HG03064 (cell line): Measurements from ENCODE around the gene BRICD5.
"Not testable (repeated sequence)": the region's sequence is repeated elsewhere in the genome, so short reads cannot be mapped to it uniquely, and the experiment has no call there.

Source experiments
- ATAC-seq: cut with Tn5 transposase; IDR thresholded peaks from one replicate; pipeline ENCODE4 v1.9.1; 2021; ENCODE audit warnings: low read depth; ENCODE audit not compliant: unreplicated experiment

The BRICD5 gene

DNA sequence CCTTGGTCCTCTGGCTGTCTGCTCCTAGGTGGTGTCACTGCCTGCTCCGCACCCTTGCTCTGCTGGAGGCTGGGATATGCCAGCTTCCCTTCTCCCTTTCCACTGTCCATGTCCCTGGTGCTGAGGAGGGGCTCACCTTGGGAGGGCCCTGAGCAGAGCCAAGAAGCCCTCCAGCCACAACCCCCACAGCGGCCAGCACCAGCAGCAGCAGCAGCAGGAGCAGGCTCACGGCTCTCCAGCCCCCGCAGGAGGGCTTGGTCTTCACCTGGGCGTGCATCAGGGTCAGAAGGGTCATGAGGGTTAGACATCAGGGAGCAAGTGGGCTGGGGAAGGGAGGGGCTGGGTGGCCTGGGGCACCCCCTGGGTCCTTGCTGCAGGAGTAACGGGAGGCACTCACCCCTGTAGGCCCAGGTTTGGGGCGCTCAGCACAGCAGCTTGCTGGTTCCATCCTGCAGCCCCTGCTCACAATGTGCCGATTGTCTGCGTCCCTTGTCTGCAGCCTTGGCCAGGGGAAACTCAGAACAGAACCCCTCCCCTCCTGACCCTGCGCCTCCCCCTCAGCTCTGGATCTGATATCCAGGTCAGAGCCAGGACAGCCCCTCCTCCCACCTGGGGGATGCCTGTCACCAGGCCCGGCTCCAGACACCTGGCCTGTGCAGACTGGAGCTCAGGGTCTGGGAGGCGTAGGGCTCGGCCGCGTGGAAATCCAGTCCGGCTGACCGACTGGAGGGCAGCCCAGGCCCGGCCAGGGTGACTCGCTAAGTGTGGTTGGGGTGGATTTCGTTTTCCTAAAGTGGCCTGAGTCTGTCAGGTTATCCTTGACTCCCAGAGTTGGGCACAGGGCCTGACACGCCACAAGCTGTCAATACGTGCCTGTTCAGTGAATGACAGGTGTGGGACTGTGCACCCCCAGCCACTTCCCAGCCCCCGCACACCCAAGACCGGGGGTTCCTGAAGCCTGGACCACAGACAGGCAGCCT lies at the start of gene BRICD5:
Gene BRICD5 (minus strand): TSS at position 478 of the 980 bp plus-strand sequence. CDS start 30 bp downstream, at position 448.
- no peak for ATAC-seq

DNA sequence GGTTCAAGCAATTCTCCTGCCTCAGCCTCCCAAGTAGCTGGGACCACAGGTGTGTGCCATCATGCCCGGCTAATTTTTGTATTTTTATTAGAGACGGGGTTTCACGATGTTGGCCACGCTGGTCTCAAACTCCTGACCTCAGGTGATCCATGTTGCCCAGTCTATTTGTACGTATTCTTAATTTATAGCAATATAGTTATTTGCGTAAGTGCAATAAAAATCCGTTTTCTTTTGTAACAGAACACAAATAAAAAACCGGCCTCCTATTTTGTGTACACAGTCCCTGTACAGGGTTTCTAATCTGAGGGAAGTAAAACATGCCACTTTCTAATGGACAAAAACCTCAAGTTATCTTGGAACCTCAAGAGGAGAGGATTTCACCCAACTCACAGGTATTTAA lies 49.6 kb upstream of the BRICD5 start:
- ATAC-seq = no peak

DNA sequence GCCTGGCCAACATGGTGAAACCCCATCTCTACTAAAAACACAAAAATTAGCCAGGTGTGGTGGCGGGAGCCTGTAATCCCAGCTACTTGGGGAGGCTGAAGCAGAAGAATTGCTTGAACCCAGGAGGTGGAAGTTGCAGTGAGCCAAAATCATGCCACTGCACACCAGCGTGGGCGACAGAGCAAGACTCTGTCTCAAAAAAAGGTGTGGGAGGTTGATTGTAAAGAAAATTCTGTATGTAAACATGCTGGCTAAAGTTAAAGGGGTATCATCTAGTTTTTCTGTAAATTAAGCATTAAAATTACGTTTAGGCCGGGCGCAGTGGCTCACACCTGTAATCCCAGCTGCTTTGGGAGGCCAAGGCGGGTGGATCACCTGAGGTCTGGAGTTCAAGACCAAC lies 47.9 kb upstream of the BRICD5 start:
- ATAC-seq = not testable (repeated sequence)

DNA sequence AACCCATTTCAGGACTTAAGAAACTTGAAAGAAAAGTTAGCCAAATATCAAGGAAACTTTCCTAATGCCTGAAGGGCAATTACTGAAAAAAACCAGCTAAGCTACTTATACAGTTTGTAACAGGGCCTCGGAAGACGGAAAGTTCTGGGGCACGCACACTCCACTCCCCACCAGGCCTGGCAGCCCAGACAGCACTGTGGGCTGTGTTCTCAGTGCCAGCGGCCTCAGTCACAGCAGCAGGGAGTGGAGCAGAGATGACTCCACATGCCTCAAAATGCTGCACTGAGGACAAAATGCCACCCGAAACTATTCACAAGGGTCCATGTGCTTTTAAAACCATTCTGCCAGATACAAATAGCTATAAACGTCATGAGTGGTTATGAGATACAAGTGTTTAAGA lies 47.1 kb upstream of the BRICD5 start:
- ATAC-seq = no peak

DNA sequence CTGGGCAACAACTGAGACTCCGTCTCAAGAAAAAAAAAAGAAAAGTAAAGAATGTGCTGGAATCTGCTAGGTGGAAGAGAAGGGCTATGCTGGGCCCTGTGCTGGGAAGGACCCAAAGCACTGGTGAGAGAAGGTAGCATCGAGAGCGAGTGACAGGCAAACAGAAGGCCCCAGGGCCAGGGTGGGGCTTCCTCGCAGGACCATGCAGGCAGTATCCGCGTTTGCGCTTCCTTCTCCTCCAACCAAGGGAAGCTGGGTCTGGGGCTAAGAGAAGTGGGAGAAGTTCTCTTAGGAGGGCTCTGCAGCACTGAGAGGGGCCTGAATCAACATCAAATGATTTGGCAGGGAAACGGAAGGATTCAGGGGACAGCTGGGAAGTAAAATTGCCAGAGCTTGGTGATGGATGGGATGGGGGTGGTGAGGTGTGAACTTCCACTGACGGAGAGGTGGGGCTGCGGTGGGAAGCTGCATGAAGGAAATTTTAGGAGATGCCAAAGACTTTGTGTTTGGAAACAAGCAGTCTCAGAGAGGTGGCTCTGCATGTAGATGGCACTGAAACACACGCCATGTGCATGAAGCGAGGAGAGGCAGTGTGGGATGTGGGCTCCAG lies 46.0 kb upstream of the BRICD5 start:
- no peak for ATAC-seq

DNA sequence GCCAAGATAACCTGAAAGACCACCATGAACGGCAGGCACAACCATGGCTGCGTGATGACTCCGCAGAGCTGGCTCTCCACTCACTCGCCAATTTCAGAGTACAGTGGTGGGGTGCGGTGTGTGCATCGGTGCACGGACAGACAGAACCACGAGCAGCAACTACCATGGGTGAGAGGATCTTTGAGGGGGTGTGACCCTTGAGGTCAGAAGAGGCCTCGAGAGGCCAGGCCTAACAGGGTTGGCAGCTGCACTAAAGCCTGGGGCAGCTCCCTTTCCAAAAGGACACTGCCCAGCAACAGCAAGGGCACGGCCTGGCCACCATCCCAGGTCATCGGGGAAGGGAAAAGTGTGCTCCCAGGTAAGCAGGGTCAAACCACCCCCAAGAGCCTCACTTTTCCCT lies 42.6 kb upstream of the BRICD5 start:
- ATAC-seq = no peak

DNA sequence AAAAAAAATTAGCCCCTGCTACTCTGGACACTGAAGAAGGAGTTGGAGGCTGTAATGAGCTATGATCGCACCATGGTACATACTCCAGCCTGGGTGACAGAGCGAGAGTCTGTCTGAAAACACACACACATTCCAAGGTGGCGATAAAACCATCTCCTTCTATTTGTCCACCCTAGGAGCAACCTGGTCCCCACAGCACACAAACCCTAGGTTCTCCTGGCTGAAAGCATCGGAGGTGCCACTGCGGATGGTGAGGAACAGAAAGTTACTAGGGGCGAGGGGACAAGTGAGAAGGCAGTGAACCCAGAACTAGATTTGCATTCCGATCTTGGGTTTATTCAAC lies 42.1 kb upstream of the BRICD5 start:
- ATAC-seq = no peak

DNA sequence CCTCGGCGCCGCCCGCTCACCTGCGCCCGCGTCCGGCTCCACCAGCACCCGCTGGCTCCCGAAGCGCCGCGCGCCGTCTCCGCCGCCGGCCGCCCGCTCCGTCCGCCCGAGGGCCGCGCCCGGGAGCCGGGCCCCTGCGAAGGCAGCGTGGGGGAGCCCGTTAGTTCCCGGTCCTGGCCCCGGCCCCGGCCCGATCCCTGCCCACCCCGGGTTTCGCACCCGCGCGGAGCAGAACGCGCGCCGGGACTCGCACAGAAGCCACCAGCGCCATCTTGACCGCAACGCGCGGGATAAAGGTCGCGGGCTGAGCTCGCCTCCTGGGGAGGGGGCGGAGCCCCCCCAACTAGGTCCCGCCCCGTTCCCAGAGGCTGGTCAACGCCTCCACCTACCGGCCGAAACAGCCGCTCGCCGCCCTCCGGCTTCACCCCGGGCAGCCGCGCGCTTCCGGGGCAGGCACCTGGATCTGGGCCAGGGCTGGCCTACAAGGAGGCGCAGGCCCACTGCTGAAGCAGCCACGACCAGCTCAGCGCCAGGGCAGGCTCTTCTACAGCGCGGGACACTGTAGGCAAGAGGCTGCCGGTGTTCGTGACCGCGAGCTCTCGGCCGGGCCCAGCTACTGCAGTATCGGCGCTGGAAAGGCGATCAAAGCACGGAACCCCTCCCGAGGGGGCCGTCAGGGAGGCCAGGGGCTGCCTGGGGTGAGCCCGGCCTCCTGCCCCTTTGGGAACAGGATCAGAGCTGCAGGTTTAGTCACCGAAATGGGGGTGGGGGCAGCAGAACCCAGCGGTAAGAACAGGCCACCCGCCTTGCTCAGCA lies 40.8 kb upstream of the BRICD5 start, which contains the start of gene ECI1:
Gene ECI1 (minus strand): TSS at position 292 of the 816 bp plus-strand sequence. CDS start 21 bp downstream, at position 271.
- ATAC-seq = peak; percentile 79

DNA sequence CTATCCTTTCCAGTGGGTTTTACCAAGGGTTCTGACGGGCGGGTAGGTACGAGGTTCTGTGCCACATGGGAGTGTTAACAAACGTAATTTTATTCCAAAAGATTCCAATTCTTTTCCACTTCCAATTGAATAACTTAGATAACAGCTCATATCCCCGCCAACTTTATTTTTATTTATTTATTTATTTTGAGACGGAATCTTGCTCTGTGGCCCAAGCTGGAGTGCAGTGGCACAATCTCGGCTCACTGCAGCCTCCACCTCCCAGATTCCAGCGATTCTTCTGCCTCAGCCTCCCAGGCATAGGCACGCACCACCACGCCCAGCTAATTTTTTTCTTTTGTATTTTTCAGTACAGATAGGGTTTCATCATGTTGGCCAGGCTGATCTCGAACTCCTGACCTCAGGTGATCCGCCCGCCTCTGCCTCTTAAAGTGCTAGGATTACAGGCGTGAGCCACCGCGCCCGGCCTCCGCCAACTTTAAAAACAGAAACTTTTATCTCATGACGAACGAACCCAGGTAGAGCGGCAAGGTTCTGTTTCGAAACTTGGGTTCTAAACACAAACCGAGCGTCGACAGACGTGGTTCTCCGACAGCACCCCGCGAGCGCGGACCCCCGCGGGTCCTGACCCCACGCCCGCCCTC lies 40.1 kb upstream of the BRICD5 start:
- peak; percentile 6 for ATAC-seq

DNA sequence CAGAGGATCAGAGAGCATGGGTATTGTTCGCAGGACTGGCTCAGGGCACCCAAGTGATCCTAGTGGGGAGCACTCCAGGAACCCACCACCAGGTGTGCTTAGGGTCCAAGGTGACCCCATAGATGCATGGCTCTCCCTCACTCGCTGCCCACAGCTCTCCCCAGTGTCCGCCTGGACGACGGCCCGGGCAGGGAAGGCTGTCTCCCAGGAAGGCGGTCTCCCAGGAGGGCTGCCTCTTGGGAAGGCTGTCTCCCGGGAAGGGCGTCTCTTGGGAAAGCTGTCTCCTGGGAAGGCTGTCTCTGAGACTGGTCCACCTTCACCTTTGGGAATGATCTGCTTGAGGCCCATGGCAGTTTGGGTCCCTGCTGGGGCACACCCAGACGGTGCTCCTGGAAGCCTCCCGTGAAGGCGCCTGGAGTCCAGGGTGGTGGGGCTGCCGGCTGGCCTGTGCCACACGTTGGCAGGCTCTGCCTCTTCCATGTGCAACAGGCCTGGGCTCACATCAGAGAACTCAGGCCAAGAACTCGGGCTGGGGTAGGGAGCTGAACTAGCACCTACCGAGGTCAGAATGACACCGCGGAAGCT lies 35.7 kb upstream of the BRICD5 start:
- ATAC-seq = no peak

DNA sequence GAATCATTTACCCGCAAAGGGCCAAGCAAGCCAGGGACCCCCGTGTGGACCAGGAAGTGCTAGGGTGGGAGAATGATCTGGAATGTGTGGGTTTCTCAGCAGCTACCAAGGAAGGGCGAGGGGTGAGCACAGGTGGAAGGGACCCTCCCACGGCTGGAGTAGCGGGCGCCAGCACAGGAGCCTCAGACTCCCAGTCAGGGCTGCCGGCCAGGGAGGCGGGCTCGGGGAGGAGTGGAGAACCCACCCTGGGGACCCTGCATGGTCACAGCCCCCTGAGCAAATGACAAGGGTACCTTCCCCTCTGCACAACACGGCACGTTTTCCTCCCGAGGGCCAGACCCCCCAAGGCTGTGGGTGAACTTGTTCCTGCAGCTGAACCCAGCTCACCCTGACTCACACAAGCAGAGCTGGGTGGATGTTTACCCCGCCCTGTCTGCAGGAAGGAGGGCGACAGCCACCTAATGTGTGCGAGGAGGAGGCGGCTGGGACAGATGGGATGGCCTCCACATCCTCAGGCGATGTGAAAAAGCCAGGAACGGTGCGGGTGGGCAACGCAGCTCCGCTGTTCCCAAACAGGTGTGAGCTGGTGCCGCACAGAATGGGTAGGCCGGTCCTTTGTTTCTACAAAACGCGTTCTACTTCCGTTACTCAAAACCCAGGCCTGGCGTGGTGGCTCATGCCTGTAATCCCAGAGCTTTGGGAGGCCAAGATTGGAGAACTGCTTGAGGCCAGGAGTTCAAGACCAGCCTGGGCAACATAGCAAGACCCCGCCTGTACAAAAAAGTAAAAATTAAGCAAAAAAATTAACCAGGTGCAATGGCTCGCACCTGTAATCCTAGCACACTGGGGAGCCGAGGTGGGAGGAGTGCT lies 34.5 kb upstream of the BRICD5 start:
- no peak for ATAC-seq

DNA sequence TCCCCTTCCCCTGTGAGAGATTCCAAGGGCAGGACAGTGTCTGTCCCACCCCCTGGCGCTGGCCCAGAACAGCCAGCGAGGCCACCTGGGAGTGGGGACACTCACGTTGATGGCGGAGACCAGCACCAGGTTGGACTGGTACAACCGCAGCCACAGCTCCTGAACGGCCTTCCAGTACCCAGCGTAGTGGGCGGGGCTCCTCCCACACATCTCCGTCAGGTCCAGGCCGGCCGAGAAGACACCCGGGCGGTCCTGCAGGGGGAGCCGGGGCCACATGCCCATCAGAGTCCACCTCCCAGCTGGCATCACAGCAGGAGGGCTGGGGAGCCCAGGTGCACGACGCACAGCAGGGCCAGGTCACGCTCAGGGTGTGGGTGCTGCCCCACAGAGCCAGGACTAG lies 33.6 kb upstream of the BRICD5 start:
- no peak for ATAC-seq

DNA sequence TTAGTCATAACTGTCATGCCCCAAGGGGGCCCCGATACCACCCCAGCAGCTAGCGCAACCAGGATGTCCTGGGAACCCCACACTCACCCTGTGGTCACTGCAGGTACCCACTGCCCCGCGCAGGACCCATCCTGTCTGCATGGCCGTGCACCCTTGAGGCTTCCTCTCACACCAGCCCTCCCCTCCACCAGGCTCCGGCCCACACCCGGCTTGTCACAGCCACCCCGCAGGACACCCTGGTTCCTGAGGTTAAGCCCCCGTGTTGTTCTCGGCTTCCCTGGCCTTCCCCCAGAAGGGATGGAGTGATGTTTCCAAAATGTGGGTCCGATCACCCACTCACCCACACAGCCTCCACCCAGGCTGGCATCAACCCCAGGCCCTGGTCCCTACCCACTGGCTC lies 33.1 kb upstream of the BRICD5 start:
- no peak for ATAC-seq

DNA sequence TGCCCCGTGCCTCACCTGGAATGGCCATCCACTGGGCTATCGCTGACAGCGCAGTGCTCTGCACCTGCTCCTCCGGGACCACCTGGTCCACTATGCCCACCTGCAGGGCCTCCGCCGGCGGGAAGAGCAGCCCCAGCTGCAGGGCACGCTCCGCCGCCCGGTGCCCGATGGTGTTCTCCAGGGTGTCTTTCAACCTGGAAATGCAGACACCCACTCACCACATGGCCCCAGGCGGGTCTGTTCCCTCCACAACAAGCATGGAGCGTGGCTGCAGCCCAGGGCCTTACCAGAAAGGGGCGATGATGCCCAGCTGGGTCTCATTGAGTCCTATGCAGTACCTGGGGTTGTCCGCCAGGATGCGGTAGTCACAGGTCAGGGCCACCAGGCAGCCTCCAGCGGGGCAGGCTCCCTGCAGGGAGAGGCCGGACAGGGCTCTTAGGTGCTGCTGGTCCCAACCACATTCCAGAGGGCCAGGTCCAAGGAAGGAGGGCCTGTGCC lies 32.4 kb upstream of the BRICD5 start:
- no peak for ATAC-seq

DNA sequence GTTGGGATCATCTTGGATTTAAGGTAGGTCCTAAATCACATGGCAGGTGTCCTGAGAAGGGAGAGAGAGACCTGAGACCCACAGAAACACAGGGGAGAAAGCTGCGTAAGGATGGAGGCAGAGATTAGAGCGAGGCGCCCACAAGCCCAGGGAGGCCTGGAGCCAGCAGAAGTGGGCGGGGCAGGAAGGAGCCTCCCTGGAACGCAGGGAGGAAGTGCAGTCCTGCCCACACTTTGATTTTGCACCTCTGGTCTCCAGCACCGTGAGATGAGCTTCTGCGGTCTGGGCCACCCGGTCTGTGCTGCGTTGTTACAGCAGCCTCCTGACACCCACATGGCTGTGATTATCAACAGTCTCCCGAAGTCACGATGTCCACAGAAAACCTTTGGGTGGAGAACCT lies 31.9 kb upstream of the BRICD5 start:
- no peak for ATAC-seq

DNA sequence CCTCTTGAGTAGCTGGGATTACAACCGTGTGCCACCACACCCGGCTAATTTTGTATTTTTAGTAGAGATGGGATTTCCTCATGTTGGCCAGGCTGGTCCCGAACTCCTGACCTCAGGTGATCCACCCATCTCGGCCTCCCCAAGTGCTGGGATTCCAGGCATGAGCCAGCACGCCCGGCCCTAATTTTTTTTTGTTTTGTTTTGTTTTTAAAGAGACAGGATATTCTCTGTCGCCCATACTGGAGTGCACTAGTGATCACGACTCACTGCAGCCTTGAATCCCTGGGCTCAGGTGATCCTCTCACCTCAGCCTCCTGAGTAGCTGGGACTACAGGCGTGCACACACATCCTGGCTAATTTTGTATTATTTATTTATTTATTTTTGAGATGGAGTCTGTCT lies 29.7 kb upstream of the BRICD5 start:
- ATAC-seq = not testable (repeated sequence)

DNA sequence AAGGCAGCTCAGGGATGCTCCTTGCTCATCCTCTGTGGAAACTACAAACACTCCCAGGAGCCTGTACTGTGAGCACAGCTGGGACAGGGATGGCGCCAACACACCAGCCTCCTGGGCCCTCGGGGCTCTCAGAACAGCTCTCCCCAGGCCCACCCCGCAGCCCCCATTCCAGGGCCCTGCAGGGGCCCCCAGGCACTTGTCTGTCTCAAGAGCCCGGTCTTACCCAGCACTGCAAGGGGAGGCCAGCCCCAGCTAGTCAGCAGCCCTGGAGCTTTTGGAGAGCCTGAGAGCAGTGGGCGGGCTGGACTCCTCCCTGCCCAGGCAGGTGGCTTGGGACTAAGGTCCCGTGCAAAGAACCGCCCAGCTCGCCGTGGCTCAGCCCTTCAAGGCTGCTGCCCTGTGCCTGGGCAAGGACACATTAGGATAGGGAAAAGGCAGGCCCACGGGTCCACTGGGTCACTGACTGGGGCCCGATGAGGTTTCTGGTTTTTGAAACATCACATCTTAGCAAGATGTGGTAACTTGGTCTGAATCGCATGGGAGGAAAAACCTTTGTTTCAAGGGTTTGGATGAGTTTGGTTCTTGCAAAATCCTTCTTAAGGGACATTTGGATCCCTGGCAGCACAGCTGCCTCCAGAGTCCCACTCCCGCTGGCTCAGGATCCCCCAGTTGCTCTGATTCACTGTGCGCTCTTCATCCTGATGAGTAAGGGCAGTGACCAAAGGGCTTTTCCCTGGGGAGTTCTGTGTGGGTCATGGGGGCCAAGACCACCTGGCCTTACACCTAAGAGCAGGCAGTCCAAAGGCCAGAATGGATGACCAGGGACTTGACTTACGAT lies 28.4 kb upstream of the BRICD5 start:
- ATAC-seq = no peak

DNA sequence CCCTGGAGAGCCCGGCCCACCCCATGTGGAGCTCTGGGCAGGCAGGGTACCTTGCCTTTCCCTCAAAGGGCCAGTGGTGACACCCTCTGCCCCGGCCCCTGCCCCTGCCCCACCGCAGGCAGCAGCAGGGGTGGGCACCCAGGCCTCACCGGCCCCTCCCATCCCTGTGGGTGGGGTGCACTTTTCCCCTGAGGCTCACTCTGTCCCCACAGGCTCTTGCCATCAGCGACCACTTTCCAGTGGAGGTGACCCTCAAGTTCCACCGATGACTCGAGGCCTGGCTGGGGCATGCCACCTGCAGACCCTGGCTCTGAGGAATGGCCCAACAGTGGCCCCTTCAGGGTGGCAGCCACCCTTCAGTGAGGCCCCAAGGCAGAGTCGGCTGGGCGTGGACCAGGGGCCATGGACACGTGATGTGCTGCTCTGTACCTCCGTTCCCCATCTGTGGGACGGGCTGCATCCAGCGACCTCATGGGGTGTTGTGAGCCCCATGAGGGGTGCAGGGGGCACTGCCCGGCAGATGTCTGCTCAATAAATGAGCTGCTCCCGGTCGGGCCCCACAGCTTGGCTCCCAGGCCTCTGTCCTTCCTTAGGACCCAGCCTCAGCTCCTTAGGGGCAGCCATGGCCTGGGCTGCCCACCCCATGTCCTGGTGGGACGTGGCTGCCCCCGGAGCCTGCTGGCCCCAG lies 27.6 kb upstream of the BRICD5 start:
- no peak for ATAC-seq
